HG03354 (cell line): ENCODE data around the gene MPRIP.

Source experiments
- ATAC-seq: cut with Tn5 transposase; IDR thresholded peaks from one replicate; pipeline ENCODE4 v1.9.1; 2021; ENCODE audit warnings: mild to moderate bottlenecking; ENCODE audit not compliant: unreplicated experiment, poor library complexity, severe bottlenecking

Gene MPRIP

DNA sequence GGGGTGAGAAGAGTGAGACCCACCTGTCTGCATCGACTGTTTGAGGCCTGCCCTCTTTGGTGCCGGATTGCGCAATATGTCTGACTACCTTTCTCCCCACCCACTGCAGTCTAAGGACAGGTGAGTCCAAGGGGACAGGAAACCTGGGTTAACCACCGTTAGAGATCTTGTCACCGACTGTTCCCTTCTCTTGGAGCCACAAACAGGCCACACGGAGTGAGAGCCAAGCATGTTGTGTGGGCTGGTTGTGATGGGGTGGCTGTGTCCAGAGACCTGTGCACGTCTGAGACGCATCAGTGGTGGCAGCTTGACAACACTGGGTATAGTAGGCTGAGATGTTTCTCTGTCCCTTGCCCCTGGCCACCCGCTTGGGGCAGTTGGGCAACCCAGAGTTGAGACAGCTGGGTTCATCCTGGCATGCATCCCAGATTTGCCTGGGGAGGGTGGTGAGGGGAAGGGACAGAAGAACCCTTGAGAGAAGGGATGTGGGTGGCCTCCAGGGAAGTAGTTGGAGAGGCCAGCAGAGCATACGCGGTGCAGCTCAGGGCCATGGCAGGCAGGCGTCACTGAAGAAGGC is 21.4 kb downstream of the MPRIP start:
- no peak for ATAC-seq

DNA sequence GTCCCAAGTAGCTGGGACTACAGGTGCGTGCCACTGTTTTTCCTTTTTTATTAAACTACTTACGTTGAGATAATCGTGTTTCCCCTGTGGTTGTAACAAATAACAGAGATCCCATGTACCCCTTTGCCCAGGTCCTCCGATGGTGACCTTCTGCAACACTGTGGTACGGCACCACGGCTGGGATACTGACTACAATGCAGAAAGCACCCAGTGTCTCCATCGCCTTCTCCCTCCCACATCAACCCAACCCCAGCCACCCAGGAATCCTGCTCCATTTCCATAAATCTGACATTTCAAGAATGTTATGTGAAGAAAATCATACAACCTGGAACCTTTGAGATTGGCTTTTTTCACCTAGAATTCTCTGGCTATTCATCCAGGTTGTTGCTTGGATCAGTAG is 22.1 kb downstream of the MPRIP start:
- no peak for ATAC-seq

DNA sequence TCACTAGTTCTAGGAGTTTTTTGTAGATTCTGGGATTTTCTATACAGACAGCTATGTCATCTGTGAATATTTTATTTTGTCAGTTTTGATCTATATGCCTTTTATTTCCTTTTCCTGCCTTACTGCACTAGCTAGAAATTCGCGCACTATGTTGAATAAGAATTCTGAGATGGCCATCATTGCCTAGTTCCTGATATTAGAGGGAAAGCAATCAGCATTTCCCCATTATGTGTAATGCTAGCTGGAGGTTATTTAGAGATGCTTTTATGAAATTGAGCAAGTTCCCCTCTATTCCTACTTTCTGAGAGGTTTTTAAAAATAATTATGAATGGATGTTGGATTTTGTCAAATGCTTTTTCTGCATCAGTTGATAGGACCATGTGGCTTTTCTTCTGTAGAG is 23.8 kb downstream of the MPRIP start:
- ATAC-seq = no peak

DNA sequence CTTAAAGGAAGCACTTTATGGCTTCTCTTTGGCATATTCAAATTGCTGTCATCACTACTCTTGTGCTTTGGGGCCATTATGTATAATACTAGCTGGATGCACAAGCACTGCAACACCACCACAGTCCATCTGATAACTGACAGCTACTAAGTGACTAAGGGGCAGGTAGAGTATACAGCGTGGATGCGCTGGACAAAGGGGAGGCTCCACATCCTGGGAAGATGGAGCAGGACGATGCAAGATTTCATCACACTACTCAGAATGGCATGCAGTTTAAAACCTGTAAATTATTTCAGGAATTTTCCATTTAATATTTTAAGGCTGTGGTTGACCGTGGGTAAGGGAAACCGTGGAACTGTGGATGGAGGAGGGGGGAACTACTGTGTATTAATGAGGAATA is 25.0 kb downstream of the MPRIP start:
- ATAC-seq = no peak

DNA sequence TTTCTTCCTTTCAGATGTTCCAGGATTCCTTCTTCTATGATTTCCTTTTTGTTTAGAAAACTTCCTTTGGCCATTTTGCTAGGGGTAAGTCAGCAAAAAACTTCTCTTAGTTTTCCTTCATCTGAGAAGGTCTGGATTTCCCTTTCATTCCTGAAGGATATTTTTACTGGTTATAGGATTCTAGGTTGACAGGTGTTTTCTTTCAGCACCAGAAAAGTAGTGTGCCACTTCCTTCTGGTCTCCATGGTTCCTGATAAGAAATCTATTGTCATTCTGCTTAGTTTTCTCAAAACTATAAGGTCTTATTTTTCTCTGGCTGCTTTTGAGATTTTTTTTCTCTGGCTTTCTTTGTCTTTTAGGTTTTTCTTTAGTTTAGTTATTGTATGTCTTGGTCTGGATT is 27.6 kb downstream of the MPRIP start:
- no peak for ATAC-seq

DNA sequence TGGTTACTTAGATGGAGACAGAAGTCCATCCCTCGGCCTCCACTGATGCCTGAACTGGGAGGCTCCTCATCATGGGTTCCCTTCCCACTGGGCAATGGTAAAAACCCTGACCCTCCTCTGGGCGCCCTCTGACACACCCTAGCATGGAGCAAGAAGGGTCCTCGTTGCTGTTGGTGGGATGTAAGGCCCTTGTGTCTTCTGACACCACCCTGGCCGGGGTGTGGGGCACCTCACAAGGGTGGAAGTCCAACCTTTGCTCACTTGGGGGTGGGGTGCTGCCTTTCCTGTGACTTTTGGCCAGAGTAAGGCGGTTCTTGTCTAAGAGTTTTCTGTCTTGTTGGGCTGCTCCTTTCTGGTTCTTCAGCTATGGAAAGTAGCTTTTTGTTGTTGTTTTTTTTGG is 28.7 kb downstream of the MPRIP start:
- no peak for ATAC-seq

DNA sequence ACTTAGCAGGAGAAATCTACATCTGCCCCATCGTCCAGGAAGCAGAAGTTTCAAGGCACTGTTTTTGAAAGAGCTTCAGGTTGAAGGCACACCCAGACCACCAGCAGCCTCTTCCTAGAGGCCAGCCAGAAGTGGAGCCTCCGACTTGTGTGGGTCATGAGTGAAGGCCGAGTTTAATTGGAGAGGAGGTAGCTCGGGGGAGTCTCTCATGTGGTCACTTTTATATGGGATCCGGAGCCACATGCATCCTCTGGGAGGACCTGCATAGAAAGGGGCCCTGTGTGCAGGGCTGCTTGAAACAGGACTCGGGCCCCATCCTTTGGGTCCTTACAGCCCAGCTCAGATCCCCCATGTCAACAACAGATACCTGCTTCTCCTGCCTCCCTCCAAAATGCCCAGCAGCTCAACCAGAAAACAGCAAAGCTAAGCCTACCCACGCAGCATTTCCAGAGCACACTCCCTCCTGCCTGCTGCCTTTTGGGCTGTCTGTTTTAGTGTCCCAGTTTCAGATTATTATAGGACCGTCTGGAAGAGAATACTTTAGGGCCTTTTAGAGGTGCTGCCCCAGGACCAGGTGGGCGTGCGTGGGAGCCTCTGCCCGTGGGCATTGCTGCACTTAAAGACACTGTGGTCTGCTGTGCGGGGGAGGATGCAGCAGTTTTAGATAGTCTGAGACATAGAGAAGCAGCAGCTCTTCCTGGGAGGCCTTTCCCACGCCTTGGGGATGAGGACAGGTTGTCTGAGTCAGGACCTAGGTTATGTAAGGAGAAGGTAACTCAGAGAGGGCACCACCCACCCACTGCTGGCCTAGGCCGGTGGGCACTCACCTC is 29.5 kb downstream of the MPRIP start:
- ATAC-seq = no peak

DNA sequence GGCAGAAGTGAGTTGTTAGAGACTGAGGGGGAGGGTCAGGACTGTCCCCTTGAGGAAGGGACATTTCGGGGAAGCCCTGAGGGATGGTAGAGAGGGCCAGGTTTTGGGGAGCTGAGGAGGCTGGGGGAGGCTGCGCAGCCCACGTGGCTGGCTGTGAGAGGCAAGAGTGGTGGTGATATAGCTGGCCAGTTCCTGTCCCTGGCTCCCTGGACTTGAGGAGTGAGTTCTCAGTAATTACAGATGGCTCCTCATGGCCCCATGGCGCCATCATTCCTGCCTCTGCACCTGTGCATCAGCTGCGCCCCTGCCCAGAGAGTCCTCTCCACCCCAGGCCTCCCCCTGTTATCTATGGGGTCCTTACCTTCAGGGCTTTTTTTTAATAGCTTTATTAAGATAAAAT is 30.3 kb downstream of the MPRIP start:
- ATAC-seq = no peak

DNA sequence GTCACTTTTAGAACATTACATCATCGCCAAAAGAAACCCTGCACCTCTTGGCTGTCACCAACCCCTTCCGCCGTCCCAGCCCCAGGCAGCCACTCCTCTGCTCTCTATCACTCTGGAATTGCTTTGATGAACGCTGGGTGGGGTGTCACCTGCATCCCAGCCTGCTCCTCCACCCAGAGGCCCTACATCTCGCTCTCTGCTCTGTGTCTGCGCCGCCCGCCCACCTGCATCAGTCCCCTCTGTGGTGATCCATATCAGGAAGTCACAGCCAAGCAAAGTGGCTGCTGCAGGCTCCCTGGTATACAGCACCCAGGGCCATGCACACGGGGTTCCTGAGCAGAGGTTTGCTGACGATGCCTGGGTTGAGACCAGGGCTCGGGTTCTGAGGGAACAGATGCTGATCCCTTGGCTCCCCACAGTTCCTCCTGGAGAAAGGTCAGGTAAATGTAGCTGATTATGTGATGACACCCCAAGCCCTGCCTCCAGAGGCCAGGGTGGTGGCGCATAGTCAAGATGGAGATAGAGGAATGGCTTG is 30.8 kb downstream of the MPRIP start:
- no peak for ATAC-seq

DNA sequence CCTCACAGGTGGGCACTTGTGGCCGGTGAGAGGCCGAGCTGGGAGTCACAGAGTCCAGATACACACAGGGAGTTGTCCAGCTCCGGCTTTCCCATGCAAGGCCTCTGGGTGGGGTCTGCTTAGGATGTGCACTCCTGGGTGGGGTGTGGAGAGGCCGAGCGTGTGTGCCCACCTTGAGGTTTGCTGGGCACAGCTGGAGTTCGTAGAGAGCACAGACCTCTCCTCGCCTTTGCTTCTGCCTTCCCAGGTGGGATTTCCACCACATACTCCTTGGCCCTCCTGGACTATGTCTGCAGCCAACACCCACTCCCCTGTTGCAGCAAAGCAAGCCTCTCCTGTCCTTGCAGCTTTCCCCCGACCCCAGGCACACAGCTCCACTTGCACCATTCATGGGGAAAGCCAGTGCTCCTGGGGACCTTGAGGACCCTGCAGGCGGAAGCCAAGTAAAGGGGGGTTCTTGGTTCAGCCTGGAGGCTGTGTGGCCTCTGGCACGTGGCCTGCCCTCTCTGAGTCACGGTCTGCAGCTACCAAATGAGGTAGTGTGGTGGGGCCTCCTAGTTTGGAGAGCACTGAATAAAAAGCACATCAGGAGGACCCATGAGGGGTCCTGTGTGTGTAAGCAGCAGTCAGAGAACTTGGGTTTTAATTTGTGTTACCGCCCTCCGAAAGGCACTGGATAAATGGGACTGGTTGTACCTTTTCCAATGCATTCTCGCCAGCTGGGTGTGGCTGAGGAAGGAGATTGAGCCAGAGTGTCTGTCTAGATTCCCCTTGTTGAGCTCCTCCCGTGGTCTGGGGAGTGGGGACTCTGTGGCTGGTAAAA is 31.5 kb downstream of the MPRIP start:
- ATAC-seq = no peak

DNA sequence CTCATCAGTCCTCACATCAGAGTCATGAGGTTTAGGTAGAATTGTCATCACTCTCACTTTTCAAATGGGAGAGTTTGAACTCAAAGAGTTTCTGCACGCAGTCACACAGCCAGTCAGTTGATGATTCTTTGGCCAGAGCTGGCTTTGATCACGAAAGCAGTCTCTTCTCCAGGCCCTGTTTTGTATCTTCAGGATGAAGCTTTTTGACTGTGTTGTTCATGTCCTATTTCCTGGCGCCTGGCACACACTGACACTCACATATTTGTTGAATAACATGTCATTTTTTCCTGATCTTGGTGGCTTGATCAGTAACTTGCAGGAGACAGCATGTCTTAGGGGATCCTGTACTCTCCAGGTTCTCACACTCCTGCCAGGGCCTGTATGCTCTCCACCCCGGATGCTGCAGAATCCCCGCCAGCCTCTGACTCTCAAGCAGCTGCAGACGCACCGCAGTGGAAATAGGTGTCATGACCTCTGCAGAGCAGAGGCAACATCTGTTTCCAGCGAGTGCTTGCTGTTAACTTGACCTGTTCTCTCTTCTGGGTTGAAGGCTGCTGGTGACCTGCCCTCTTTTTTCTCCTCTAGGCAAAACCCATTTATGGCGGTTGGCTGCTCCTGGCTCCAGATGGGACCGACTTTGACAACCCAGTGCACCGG is 33.0 kb downstream of the MPRIP start:
- no peak for ATAC-seq

DNA sequence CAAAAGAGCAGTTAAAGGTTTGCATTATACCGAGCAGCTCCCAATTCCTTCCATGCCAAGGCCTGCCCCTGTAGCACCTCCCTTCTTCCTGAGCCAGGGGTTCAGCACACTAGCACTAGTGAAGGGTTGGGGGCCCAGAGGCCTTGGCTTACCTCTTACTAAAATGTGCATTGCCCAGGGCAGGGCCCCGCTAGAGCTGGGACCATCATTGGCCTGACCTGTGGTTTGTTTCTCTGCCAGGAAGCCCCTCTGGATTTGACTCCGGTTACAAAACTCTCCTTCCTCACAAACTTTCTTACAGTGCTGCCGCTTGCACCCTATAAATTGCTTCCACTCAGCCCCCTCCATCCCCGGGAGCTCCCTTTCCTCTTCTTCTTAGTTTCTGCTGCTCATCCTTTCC is 33.8 kb downstream of the MPRIP start:
- no peak for ATAC-seq

DNA sequence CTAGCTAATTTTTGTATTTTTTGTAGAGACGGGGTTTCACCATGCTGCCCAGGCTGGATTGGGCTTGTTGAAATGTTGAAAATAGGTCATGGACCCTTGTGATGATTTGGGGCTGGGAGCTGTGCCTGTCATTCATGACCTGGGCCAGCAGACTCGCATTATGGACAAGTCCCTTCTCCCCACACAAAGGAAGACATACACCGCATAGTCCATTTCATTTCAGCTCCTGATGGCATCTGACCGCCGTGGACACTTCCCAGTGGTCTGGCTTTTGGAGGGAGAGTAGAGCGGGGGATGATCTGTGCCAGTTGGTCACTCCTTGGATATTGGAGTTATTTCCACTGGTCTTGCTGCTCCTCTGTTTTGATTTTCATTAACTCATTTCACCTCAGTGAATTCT is 34.8 kb downstream of the MPRIP start:
- ATAC-seq = no peak

DNA sequence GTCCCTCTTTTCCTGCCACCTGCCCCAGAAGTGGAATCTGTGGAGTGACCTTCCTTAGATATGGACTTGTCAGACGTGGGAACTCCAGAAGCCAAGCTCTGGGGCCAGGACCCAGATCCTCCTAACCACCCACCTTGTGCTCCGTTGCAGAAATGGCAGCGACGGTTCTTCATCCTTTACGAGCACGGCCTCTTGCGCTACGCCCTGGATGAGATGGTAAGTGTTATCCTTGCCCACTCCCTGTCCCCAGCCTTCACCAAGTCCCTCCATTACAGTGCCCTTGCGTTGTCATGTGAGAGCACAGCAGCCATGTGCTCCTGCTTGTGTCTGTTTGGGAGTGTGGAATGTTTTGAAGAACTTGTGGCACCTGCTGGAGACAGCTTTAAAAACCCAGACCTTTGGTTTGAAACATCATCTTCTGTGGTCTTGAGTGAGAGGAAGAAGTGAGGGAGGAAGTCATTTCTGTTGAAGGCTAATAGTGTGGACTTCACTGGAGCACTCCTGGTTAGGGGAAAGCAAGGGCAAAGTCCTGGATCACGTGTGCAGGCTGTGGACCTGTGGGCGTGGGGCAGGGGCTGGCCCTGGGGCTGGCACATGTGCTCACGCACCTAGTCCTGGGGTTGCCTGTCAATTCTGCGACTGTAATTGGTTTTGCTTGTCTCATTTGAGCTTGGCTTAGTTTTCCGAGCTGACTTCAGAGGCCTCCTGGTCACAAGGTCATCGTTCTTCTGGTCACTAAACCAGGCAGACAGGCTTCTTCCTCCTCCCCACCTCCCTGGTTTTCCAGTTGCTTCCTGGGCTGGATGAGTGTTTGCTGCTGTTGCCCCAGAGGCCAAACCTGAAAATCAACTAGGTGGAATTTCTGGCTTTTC is 35.8 kb downstream of the MPRIP start:
- ATAC-seq = no peak

DNA sequence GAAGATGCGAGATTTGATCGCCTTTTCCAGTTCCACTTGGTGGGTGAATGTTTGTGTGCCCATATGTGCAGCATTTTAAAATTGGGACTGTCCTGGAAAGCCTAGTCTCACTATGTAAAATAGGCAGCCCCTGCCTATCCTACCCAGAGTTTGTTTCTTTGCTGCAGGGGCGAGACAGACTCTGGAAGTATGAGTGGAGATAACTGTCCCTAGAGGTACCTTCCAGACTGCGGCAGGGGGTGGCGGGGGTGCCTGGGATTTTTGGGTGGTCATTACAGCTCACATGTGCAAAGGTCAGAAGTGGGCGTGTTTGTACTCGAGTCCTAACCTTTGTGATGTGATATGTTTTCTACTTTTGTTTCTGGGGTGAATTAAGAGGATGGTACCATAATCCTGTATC is 36.6 kb downstream of the MPRIP start:
- ATAC-seq = no peak

DNA sequence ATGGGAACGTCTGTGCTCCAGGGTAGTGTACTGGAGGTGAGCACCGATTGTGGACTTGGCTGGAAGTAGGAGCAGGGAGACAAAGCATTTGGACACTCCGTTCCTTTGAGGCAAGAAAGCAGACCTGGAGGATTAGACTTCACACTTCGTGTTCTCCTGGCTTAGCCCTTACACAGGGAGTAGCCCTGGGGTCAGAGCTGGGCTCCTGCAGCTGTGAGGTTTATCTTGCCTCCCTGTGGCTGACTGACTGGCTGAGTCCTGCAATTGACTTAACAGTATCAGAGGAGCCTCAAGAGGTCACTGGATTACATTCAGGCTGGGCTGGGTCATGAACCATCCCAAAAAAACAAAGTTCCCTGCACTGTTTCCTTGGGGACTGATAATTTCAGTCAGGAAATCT is 37.1 kb downstream of the MPRIP start:
- ATAC-seq = no peak

DNA sequence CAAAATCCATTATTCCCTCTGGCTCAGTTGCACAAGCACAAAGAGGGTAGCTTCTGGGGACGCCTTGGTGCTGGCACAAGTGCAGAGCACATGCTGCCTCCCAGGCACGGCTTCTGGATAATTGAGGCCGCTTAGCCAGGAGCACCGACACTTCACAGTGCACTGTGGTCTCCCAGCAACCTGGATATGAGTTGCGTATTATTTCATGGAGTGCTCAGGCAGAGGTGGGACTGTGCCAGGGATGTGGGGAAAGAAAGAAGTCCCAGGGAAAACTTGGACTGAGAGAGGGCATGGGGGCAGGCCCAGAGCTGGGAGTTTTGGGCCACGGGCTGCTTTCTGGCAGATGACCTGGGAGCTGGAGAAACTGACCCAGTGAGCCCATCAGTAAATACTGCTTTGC is 37.5 kb downstream of the MPRIP start:
- no peak for ATAC-seq

DNA sequence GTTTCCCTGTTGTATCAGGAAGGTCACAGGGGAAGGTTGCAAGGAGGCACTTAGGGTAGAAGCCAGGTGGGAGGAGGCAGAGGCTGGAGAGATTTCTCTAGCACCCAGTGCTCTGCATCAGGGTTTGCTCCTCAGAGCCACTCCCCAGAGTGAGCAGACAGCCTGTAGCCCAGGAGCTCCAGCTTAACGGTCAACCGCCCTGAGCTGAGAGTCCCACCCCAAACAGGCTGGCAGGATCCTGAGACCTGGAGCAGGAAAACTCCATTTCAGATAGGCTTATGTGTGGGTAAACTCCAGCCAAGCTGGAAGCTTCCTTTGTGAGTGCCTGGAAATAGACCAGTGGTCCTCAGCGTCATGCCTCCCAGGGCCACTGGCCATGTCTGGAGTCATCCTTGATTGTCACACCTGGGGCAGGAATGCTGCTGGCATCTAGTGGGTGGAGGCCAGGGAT is 37.9 kb downstream of the MPRIP start:
- no peak for ATAC-seq

DNA sequence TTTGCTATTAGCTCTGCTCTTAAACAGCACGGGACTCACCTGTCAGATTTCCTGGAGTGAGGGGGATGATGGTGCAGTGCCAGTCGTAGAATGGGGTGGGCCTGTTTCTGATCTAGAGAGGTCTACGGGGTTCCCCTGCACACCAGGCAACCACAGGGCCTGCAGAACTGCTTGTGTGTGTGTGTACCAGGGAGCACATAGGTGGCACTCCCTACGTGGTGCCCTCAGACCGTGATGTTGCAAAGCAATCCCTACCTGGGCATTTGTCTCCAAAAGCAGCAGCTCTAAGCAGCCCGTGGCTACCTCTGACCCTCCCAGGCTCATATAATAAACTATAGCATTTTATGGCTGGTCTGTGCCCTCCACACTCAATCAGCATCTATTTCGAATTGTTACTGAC is 38.5 kb downstream of the MPRIP start:
- ATAC-seq = no peak
